ENCODE results near the gene TP73.
A peak's percentile ranks its signal among the peaks of the same experiment; 100 is the strongest.

The TP73 gene

GRCh38 chr1:3633344-3634058 lies 18.8 kb upstream of the TP73 start:
- DNase-seq (ENCODE audit: low read depth in 2 of 3, low spot score in 2 of 3), result no peak

GRCh38 chr1:3634059-3634800 lies 18.1 kb upstream of the TP73 start:
- no peak for DNase-seq (ENCODE audit: low read depth in 2 of 3, low spot score in 2 of 3)

GRCh38 chr1:3636080-3636479 lies 16.2 kb upstream of the TP73 start:
- DNase-seq (ENCODE audit: low read depth in 2 of 3, low spot score in 2 of 3), result no peak

GRCh38 chr1:3636531-3636930 lies 15.8 kb upstream of the TP73 start:
- no peak for DNase-seq (ENCODE audit: low read depth in 2 of 3, low spot score in 2 of 3)

- no peak for DNase-seq (ENCODE audit: low read depth in 2 of 3, low spot score in 2 of 3)
These were observed 14.3 kb upstream of the TP73 start for GRCh38 chr1:3638027-3638426.

- DNase-seq (ENCODE audit: low read depth in 2 of 3, low spot score in 2 of 3), result no peak
These were observed 13.6 kb upstream of the TP73 start for GRCh38 chr1:3638676-3639075.

- DNase-seq (ENCODE audit: low read depth in 2 of 3, low spot score in 2 of 3), result no peak
These were observed 12.9 kb upstream of the TP73 start for GRCh38 chr1:3639397-3639911.

- DNase-seq (ENCODE audit: low read depth in 2 of 3, low spot score in 2 of 3), result no peak
These were observed 12.0 kb upstream of the TP73 start for GRCh38 chr1:3640121-3640837.

GRCh38 chr1:3641046-3641760 lies 11.1 kb upstream of the TP73 start:
- DNase-seq (ENCODE audit: low read depth in 2 of 3, low spot score in 2 of 3), result no peak

GRCh38 chr1:3641816-3642215 lies 10.5 kb upstream of the TP73 start:
- no peak for DNase-seq (ENCODE audit: low read depth in 2 of 3, low spot score in 2 of 3)

GRCh38 chr1:3642919-3643675 lies 9.2 kb upstream of the TP73 start:
- no peak for DNase-seq (ENCODE audit: low read depth in 2 of 3, low spot score in 2 of 3)

GRCh38 chr1:3644273-3644672 lies 8.0 kb upstream of the TP73 start:
- no peak for DNase-seq (ENCODE audit: low read depth in 2 of 3, low spot score in 2 of 3)

GRCh38 chr1:3645247-3645646 lies 7.1 kb upstream of the TP73 start:
- DNase-seq (ENCODE audit: low read depth in 2 of 3, low spot score in 2 of 3), result no peak

- no peak for DNase-seq (ENCODE audit: low read depth in 2 of 3, low spot score in 2 of 3)
These were observed 6.5 kb upstream of the TP73 start for GRCh38 chr1:3645666-3646355.

GRCh38 chr1:3646596-3646995 lies 5.7 kb upstream of the TP73 start:
- DNase-seq (ENCODE audit: low read depth in 2 of 3, low spot score in 2 of 3), result no peak

GRCh38 chr1:3649342-3650247 lies 2.7 kb upstream of the TP73 start, which contains the start of gene WRAP73:
TSS of gene WRAP73 (minus strand) at chr1:3650103. CDS start at chr1:3649999, 104 bp downstream.
- peak; percentile 68 to 72 (median 72) for DNase-seq (ENCODE audit: low read depth in 2 of 3, low spot score in 2 of 3)

GRCh38 chr1:3650248-3651025 lies 1.9 kb upstream of the TP73 start:
- DNase-seq (ENCODE audit: low read depth in 2 of 3, low spot score in 2 of 3), result no peak
